Measurements from ENCODE around the gene AKAP12.

- TF ChIP-seq, protein P1, sequence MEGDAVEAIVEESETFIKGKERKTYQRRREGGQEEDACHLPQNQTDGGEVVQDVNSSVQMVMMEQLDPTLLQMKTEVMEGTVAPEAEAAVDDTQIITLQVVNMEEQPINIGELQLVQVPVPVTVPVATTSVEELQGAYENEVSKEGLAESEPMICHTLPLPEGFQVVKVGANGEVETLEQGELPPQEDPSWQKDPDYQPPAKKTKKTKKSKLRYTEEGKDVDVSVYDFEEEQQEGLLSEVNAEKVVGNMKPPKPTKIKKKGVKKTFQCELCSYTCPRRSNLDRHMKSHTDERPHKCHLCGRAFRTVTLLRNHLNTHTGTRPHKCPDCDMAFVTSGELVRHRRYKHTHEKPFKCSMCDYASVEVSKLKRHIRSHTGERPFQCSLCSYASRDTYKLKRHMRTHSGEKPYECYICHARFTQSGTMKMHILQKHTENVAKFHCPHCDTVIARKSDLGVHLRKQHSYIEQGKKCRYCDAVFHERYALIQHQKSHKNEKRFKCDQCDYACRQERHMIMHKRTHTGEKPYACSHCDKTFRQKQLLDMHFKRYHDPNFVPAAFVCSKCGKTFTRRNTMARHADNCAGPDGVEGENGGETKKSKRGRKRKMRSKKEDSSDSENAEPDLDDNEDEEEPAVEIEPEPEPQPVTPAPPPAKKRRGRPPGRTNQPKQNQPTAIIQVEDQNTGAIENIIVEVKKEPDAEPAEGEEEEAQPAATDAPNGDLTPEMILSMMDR (conservative IDR thresholded peaks at IDR 0.05; ENCODE audit: low read depth, low read length), result no peak
- TF ChIP-seq EZH2phosphoT487 (IDR thresholded peaks at IDR 0.05; ENCODE audit: borderline replicate concordance, low read length), result no peak
Measured at GRCh38 chr6:151375833-151376232, 136.1 kb downstream of the AKAP12 start.

Measured in PC-3 (cell line).